HuH-7.5 (cell line): ENCODE measurements around the gene SNAP91.

Experiments used
- DNase-seq: peaks from one replicate; pipeline ENCODE4 v3.0.0; 2011; ENCODE audit warnings: low spot score

SNAP91 gene

GRCh38 chr6:83546636-83547035 is 162.3 kb downstream of the SNAP91 start:
- DNase-seq: no peak

DNA sequence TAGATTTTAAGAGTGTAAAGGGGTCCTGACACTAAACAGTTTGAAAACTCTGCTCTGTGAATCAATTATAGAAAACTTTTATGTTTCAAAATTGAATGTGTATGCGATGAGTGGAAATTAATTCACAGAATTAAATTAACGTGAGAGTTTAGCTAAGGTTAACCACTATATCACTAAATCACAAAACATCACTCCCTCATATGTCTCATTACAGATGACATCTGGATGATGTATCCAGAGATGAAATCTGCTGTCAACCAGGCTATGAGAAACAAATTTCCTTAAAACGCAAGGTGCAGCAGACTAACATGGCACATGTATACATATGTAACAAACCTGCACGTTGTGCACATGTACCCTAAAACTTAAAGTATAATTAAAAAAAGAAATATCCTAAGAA is 169.2 kb downstream of the SNAP91 start:
- no peak for DNase-seq

- DNase-seq: no peak
Measured at GRCh38 chr6:83536647-83537589, 172.0 kb downstream of the SNAP91 start.

DNA sequence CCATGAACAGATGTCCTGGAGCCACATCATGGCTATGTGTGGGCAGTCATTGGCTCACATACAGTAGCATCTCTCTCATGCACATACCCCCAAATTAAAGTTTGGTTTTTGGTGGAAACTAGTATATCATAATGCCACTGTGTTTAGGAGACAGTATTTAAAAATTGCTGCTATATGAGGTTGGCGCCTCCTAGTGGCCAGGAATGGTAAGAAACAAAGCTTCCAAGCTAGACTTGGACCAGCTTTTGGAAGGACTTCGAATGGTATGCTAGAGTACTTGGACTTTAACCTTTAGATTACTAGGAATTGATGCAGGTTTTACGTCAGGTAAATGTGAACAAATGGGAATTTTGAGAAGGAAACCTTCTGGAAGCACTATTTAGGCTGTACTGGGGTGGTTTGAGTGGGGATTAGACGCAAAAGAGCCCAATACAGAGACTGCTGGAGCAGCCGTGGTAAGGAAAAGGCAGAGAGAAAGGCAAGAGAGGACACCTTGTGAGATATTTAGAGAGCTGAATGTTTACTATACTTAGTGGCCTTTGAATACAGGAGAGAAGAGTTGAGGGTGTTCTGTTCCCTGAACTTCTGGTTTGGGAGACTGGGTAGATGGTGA is 172.8 kb downstream of the SNAP91 start:
- DNase-seq: no peak

DNA sequence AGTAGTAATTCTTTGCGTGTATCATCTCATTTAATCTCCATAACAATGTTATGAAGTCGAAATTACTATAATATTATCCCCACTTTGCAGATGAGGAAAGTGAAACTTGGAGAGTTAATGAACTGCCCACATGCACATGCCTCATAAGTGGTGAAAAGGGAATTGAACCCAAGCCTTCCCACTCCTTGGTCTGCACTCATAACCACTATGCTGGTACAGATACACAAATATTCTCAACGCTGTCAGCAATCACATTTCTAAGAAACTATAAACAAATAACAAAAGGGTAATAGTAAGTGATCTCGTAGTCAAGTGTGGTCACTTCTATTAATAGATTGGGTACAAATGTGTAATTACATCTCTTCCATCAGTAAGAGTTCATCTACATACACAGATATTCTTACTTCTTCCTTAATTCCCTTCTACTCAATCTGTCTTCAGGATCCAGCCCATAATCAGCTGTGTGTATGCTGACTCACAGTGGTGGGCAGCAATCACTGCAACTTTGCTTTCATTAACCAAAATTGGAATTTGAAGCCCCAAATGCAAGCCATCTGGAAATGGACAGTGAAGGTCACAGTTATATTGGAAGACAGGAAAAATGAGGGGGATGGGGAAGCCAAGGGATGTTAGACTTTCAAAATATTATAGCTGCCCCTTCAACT is 190.0 kb downstream of the SNAP91 start:
- no peak for DNase-seq

DNA sequence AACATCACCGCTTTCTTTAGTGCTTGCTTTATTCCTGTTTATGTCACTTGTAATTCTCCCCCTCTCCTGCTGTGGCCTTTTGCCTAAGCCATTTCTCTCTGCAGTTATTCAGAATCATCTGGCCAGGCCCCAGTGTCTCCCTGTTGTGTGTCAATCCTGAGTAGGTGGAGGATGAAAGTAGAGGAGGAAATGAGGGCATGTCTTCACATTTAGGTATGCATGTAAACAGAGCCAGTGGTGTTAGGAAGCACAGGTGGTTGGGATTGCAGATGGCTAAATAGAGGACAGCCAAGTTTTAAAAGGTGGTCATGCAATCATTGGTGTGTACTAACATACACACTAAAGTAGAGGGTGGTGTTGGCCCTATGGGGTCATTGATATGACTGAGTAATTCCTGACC is 191.4 kb downstream of the SNAP91 start:
- no peak for DNase-seq

DNA sequence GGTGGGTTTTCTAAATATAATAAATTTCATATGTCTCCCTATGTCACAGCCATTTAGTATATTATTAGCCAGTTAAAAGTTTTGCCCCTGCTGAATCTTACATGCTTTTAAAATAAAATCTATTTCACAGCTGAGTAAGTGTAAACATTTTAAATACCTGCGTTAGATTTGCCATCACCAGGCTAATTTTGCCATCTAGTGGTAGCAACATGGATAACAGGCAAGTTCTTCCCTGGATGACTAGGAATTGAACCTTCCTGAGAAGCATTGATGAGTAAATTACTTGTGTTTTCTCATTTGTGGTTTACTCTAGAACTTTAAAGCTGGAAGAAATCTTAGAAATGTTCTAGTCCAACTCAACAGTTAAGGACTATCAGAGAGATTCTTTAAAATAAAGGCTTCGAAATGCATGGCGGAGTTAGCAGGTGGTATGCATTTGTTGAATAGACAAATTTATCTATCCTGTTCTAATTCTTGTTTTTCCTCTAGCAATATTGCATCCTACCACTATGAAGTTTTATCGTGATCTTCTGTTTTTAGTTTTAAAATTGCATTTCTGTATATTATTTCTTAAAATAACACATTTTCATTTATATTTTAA is 193.9 kb downstream of the SNAP91 start:
- DNase-seq: peak; percentile 10

- no peak for DNase-seq
Measured at GRCh38 chr6:83514466-83514865, 194.4 kb downstream of the SNAP91 start.

DNA sequence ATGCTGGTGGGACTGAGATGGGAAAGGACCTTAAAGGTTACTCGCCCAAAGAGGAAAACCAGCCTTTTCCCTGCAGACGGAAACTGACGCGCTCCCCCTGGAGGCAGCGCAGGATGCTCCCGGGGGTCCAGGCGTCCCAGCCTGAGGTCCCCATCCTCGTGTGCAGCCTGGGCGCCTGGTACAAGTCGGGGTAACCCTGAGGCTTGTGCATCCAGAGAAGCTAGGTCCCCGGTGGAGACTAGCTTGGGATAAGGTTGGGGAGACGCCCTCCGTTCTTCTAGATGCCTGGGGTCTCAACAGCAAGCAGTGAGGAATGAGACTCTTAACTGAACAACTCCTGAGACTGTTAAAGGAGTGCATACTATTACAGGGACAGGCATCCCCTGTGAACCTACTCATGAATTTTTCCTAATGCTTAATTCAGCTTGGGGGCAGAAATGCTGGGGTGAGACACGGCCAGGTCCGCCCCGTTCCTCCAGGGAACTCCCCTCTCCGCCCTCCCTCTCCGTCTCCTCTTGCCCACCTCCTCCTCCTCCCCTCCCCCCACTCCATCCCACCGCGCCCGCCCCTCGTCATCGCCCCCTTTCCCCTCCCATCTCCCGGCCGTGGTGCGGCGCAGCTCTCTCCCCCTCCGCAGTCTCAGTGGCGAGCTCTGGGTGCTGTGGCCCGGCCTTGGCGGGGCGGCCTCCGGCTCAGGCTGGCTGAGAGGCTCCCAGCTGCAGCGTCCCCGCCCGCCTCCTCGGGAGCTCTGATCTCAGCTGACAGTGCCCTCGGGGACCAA is 196.8 kb downstream of the SNAP91 start, which contains the start of gene PRSS35:
PRSS35 (plus strand) TSS at position 634 of the 781 bp plus-strand sequence. CDS start 10,908 bp downstream, outside the sequence.
- peak; percentile 52 for DNase-seq

- no peak for DNase-seq
Measured at GRCh38 chr6:83511266-83511665, 197.6 kb downstream of the SNAP91 start.

GRCh38 chr6:83510791-83511190 is 198.1 kb downstream of the SNAP91 start:
- DNase-seq: no peak

DNA sequence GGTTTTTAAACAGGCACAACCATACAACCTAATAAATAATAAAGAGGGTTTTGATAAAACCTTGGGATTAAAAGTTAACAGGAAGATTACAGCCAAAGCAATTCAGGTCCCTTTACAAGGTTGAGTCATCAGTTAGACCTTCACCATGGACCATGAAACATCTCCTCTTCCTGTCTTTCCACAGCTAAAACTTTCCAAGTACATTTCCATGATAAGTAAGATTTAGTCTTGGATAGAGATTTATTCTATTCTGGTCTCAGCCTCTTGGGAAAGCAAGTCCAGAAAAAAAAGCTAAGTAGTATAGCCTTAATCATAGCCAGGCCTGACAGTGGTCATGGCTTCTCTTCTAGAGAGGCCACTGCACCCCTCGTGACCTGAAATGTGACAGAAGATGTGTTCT is 199.5 kb downstream of the SNAP91 start:
- no peak for DNase-seq

DNA sequence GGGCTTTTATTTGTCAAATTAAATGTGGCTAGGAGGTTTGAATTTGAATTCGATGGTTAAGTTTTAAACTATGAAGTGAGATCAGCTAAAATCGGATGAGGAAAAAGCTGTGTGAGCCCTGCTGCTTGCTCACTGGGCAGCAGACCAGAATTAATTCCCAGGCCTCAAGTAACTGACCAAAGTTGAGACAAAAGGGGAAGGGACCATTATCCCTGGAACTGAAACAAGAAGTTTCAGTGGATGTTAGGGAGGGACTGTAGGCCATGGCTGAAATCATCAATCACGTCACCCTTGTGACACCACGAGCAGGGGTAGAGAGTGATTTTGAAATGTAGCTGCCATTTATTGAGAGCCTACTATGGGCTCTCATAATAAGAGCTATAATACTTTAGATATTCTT is 203.5 kb downstream of the SNAP91 start:
- DNase-seq: no peak
